K562 (cell line): ENCODE results near the gene FGF1. TPM values are rescaled to one million over a fixed set of nuclear protein-coding genes. Genes with fewer than 3 reads are reported as not detected.

Experiments used
- ATAC-seq: fragments of 200-7000 bp; cut with Tn5 transposase; 3 replicates; pipeline ENCODE4 v1.9.1; 2020; ENCODE audit warnings: moderate library complexity
- BruUV-seq: library from RNA; stranded (reverse); fragments of 400-500 nt; replicated peaks from 2 replicates; lab custom pipeline; 2021; lab: Mats Ljungman, UMichigan
- CTCF ChIA-PET: fragments of 300-600 bp; formaldehyde crosslinking; extraction: SDS; loops from one replicate; lab custom pipeline; 2021; ENCODE audit warnings: low intra/inter-chr PET ratio; lab: Yijun Ruan, JAX
- POLR2A ChIA-PET: fragments of 300-600, 350-650 bp; sonication (Branson Sonifier 250); formaldehyde crosslinking; extraction: SDS; loops from one replicate; lab custom pipeline; 2021; ENCODE audit warnings: antibody characterized with exemption, inconsistent platforms; lab: Yijun Ruan, JAX
- DNase-seq, 4 experiments: peaks; one replicate each; pipeline versions ENCODE4 v3.0.0 to v3.0.0-alpha.2; 2011 to 2018; ENCODE audit warnings: low spot score in 3 of 4, mixed read lengths in 3 of 4; ENCODE audit errors: extremely low read depth in 1 of 4
- FAIRE-seq: peaks from 2 replicates; lab custom pipeline; 2011; peaks lifted over from hg19 to GRCh38; lab: Jason Lieb, UNC
- H2AFZ ChIP-seq: 2 replicates; pipeline ENCODE4 v1.6.0; 2011; ENCODE audit warnings: low read depth, low read length, control low read depth, inconsistent platforms
- H3K27ac ChIP-seq: fragments of 200-600 bp; 3 replicates; pipeline ENCODE4 v1.8.0; 2011; ENCODE audit warnings: low read depth, mild to moderate bottlenecking, control low read depth, inconsistent platforms, low read length, moderate library complexity, mixed read lengths; ENCODE audit errors: extremely low read depth
- H3K27me3 ChIP-seq, 2 experiments: fragments of 300-600 bp in 1 of 2; 2 replicates in 1 of 2; 3 replicates in 1 of 2; pipeline versions ENCODE4 v1.6.0 to v1.8.0; 2011; ENCODE audit warnings: inconsistent platforms in 2 of 2, low read length in 2 of 2, mild to moderate bottlenecking in 1 of 2, mixed read lengths in 1 of 2, moderate library complexity in 1 of 2; ENCODE audit not compliant: control insufficient read depth in 2 of 2, insufficient read depth in 2 of 2
- H3K36me3 ChIP-seq: fragments of 300-600 bp; 3 replicates; pipeline ENCODE4 v1.8.0; 2011; ENCODE audit warnings: mild to moderate bottlenecking, low read length, inconsistent platforms; ENCODE audit not compliant: control insufficient read depth, insufficient read depth
- H3K4me1 ChIP-seq, 2 experiments: fragments of 200-600 bp in 1 of 2; replicated peaks in 1 of 2; 2 replicates in 1 of 2; 3 replicates in 1 of 2; pipeline versions ENCODE4 v1.5.1 to v1.8.0; 2011; ENCODE audit warnings: inconsistent platforms in 2 of 2, low read length in 2 of 2, mild to moderate bottlenecking in 1 of 2, mixed read lengths in 1 of 2, moderate library complexity in 1 of 2; ENCODE audit not compliant: control insufficient read depth in 2 of 2, insufficient read depth in 2 of 2
- H3K4me2 ChIP-seq: 2 replicates; pipeline ENCODE4 v1.6.1; 2011; ENCODE audit warnings: low read length, control low read depth, inconsistent platforms, mixed read lengths; ENCODE audit not compliant: insufficient read depth
- H3K4me3 ChIP-seq: fragments of 200-600 bp; sonication (generic), shearing (Covaris generic); 2 replicates; pipeline ENCODE4 v1.5.1; 2016; ENCODE audit warnings: control low read depth, inconsistent platforms
- H3K79me2 ChIP-seq: fragments of 200-600 bp; 3 replicates; pipeline ENCODE4 v1.8.0; 2011; ENCODE audit warnings: low read length, inconsistent platforms; ENCODE audit not compliant: control insufficient read depth, insufficient read depth
- H3K9ac ChIP-seq, 2 experiments: 2 replicates each; pipeline versions ENCODE4 v1.6.0 to v1.6.1; 2011; ENCODE audit warnings: low read depth in 2 of 2, low read length in 2 of 2, control low read depth in 1 of 2, inconsistent platforms in 1 of 2, mild to moderate bottlenecking in 1 of 2, mixed read lengths in 1 of 2; ENCODE audit not compliant: insufficient read depth in 1 of 2
- H3K9me1 ChIP-seq: one replicate; pipeline ENCODE4 v1.6.0; 2011; ENCODE audit warnings: inconsistent platforms, mild to moderate bottlenecking, low read length, moderate library complexity; ENCODE audit not compliant: control insufficient read depth, insufficient read depth
- H3K9me3 ChIP-seq: replicated peaks from 2 replicates; pipeline ENCODE4 v1.5.1; 2011; ENCODE audit warnings: low read depth, low read length, inconsistent platforms; ENCODE audit not compliant: control insufficient read depth, insufficient read depth
- H4K20me1 ChIP-seq: replicated peaks from 2 replicates; pipeline ENCODE4 v1.6.1; 2011; ENCODE audit warnings: low read length, inconsistent platforms, mixed read lengths; ENCODE audit not compliant: control insufficient read depth, insufficient read depth
- CSDE1 ChIP-seq, 2 experiments: fragments of 450-650 bp; IDR thresholded peaks; 2 replicates each; pipeline ENCODE4 v1.6.1; 2016; ENCODE audit warnings: mild to moderate bottlenecking in 1 of 2
- HDAC8 ChIP-seq: fragments of 450-650 bp; IDR thresholded peaks from 2 replicates; pipeline ENCODE4 v1.6.1; 2016; ENCODE audit warnings: mild to moderate bottlenecking, missing genetic modification characterization, moderate library complexity, missing compliant biosample characterization
- HMG20B ChIP-seq: fragments of 250-450 bp; sonication (Bioruptor Pico); IDR thresholded peaks from 2 replicates; pipeline ENCODE4 v1.5.0; 2021; ENCODE audit warnings: mild to moderate bottlenecking
- IRF2 ChIP-seq: sonication (generic); formaldehyde crosslinking; IDR thresholded peaks from 2 replicates; pipeline ENCODE4 v1.8.1; 2022; ENCODE audit warnings: mild to moderate bottlenecking, missing genetic modification reagents
- KDM1A ChIP-seq, 2 experiments: fragments of 450-650 bp; IDR thresholded peaks; 2 replicates each; pipeline ENCODE4 v1.6.1; 2016; ENCODE audit warnings: mild to moderate bottlenecking in 2 of 2
- KDM2B ChIP-seq: fragments of 250-450 bp; sonication (Bioruptor Pico); IDR thresholded peaks from 2 replicates; pipeline ENCODE4 v1.8.0; 2021; ENCODE audit warnings: mild to moderate bottlenecking, moderate library complexity
- MAFK ChIP-seq: IDR thresholded peaks from 2 replicates; pipeline ENCODE4 v1.6.1; 2011; ENCODE audit warnings: low read length, improper control_type of control experiment
- PCBP1 ChIP-seq: fragments of 200-400 bp; formaldehyde crosslinking; IDR thresholded peaks from 2 replicates; pipeline ENCODE4 v1.6.1; 2018; ENCODE audit warnings: mild to moderate bottlenecking, low read depth, low read length; ENCODE audit not compliant: poor library complexity, severe bottlenecking
- RBFOX2 ChIP-seq: fragments of 200-400 bp; formaldehyde crosslinking; IDR thresholded peaks from 2 replicates; pipeline ENCODE4 v1.6.1; 2017; ENCODE audit warnings: low read depth, mild to moderate bottlenecking, low read length, moderate library complexity
- SFPQ ChIP-seq: fragments of 200-400 bp; formaldehyde crosslinking; IDR thresholded peaks from 2 replicates; pipeline ENCODE4 v1.6.1; 2017; ENCODE audit warnings: mild to moderate bottlenecking, low read depth, low read length, moderate library complexity
- SMARCA4 ChIP-seq: fragments of 450-650 bp; IDR thresholded peaks from 2 replicates; pipeline ENCODE4 v1.6.1; 2016
- THRA ChIP-seq: fragments of 450-650 bp; IDR thresholded peaks from 2 replicates; pipeline ENCODE4 v1.6.1; 2017; ENCODE audit warnings: mild to moderate bottlenecking, moderate library complexity
- TRIM25 ChIP-seq: fragments of 450-650 bp; IDR thresholded peaks from 2 replicates; pipeline ENCODE4 v1.7.0; 2016; ENCODE audit warnings: borderline replicate concordance
- ZFP1 ChIP-seq: fragments of 450-650 bp; formaldehyde crosslinking; IDR thresholded peaks from 2 replicates; pipeline ENCODE4 v1.4.0; 2020; ENCODE audit warnings: mild to moderate bottlenecking, mixed read lengths
- ZNF175 ChIP-seq: fragments of 200-800 bp; sonication (Bioruptor generic); IDR thresholded peaks from 2 replicates; pipeline ENCODE4 v1.6.1; 2016; ENCODE audit warnings: low read depth, mild to moderate bottlenecking, missing genetic modification characterization, missing compliant biosample characterization
- ZNF197 ChIP-seq: fragments of 200-800 bp; sonication (Bioruptor generic); IDR thresholded peaks from 2 replicates; pipeline ENCODE4 v1.6.1; 2016; ENCODE audit warnings: low read depth, missing genetic modification characterization, missing compliant biosample characterization
- ZNF277 ChIP-seq: fragments of 250-450 bp; sonication (Bioruptor Pico); IDR thresholded peaks from 2 replicates; pipeline ENCODE4 v1.8.0; 2022; ENCODE audit warnings: inconsistent platforms, mild to moderate bottlenecking, moderate library complexity, borderline replicate concordance
- ZNF584 ChIP-seq: fragments of 200-800 bp; sonication (Bioruptor generic); IDR thresholded peaks from 2 replicates; pipeline ENCODE4 v1.6.1; 2016; ENCODE audit warnings: low read depth, mild to moderate bottlenecking, missing genetic modification characterization, missing compliant biosample characterization
- WGBS: fragments of 100-300 bp; shearing (Covaris generic); methylation state at CpG from one replicate; pipeline ENCODE4 v1.1.6; 2016; ENCODE audit warnings: low coverage, mixed read lengths; ENCODE audit not compliant: insufficient coverage; ENCODE audit errors: missing lambda C conversion rate; 5-methylcytosine and 5-hydroxymethylcytosine counted together
- in situ Hi-C: fragments of 300-500 bp; cut with MboI; formaldehyde crosslinking; loops from 4 replicates; pipeline ENCODE4 v1.15.0; 2018; ENCODE audit warnings: inconsistent platforms, mixed read lengths
- intact Hi-C: fragments of 100-400 bp; cut with micrococcal nuclease; formaldehyde crosslinking; loops from 2 replicates; pipeline ENCODE4 v1.14.2; 2022
- polyA plus RNA-seq, 8 experiments: library from polyadenylated mRNA; depleted of rRNA in 4 of 8; stranded (reverse) in 5 of 8; unstranded in 3 of 8; fragments of >200 nt; fragmentation: Nextera tagmentation in 2 of 8; fragmentation: Illumina TruSeq in 1 of 8; extraction: Ambion mirVana in 2 of 8; extraction: Trizol in 1 of 8; gene quantifications; 2 replicates each; pipeline versions ENCODE4 v1.2.1 to v1.2.3, GENCODE V29; 2011 to 2014; ENCODE audit warnings: inconsistent platforms in 1 of 8, missing spikeins in 1 of 8
- total RNA-seq, 7 experiments: library from RNA; depleted of rRNA in 6 of 7; stranded (reverse); fragments of >200 nt in 6 of 7; fragmentation: Illumina TruSeq in 2 of 7; extraction: Trizol in 2 of 7; gene quantifications; 2 replicates each; pipeline versions ENCODE4 v1.2.1 to v1.2.3, GENCODE V29; 2011 to 2021; ENCODE audit warnings: low replicate concordance in 1 of 7

The FGF1 gene
- total and polyA plus RNA-seq, 9 of the 15 experiments (the other 6 are each of a cell fraction or from before 2014, with no cell fraction given): not detected

- no peaks in the 10 kb centered on the region for H3K9me1 ChIP-seq
- in situ Hi-C loops (loop anchor here (5.0 kb wide), 1 partner anchor 147 kb away; no protein-coding TSS in a partner anchor), intact Hi-C loops (no loop called here)
- peaks cover 7 to 34% of the 10 kb centered on the region in 2 experiments; a peak in 4 of 5 replicates for H3K27me3 ChIP-seq
- BruUV-seq: no TSS peak
- no peak for DNase-seq
- CTCF ChIA-PET: no interaction called here
- POLR2A ChIA-PET: no interaction called here
- H3K4me3 ChIP-seq: no peak overlapping the region
- no peak overlapping the region for H3K4me2 ChIP-seq
- no peaks in the 10 kb centered on the region for H3K36me3 ChIP-seq
- WGBS: 13% methylated on average over 9 of the region's 9 CpGs
- FAIRE-seq: no peak
- no peaks in the 10 kb centered on the region for H4K20me1 ChIP-seq
- H3K79me2 ChIP-seq: no peaks in the 10 kb centered on the region
- no peak for ATAC-seq
- H3K9me3 ChIP-seq: no peaks in the 10 kb centered on the region
- H3K9ac ChIP-seq: no peak overlapping the region
- no peaks in the 10 kb centered on the region; a peak in 1 of 5 replicates for H3K4me1 ChIP-seq
- H3K27ac ChIP-seq: no peak overlapping the region
- TF ChIP-seq SMARCA4 (no peak), HDAC8 (tag) (peak; percentile 30; the same call in 1 of the 2 replicates), THRA (no peak), ZNF197 (CRISPR knock-in tag) (0 out of 2 replicates have a peak, but pooled peaks have one; percentile 9), SFPQ (no peak), IRF2 (CRISPR knock-in tag) (no peak), KDM1A (IDR thresholded peaks at IDR 0.05) (no peak), TRIM25 (no peak), PCBP1 (no peak), ZNF277 (CRISPR knock-in tag) (no peak), ZNF175 (CRISPR knock-in tag) (peak; percentile 73), ZNF584 (CRISPR knock-in tag) (0 out of 2 replicates have a peak, but pooled peaks have one; percentile 45), CSDE1 (IDR thresholded peaks at IDR 0.05) (no peak), KDM2B (CRISPR knock-in tag) (no peak), RBFOX2 (no peak), ZFP1 (CRISPR knock-in tag) (no peak), HMG20B (no peak), MAFK (no peak)
- TF ChIP-seq, all 486 proteins: peak for 4
- H2AFZ ChIP-seq: no peak overlapping the region
Measured at GRCh38 chr5:142724821-142725220, 38.9 kb upstream of the FGF1 start.
